HL-60 (cell line): ENCODE results near the gene IL2RA.

Experiments
- DNase-seq, 2 experiments: peaks; one replicate each; pipeline ENCODE4 v3.0.0-alpha.2; 2010 to 2020; ENCODE audit warnings: low read depth in 1 of 2, low spot score in 1 of 2
- H3K27ac ChIP-seq: fragments of 250-450 bp; sonication (Bioruptor Pico); replicated peaks from 2 replicates; pipeline ENCODE4 v1.5.1; 2020; ENCODE audit warnings: mild to moderate bottlenecking, moderate library complexity
- H3K27me3 ChIP-seq: fragments of 250-450 bp; sonication (Bioruptor Pico); 2 replicates; pipeline ENCODE4 v1.5.1; 2021; ENCODE audit warnings: mild to moderate bottlenecking, moderate library complexity; ENCODE audit not compliant: insufficient read depth, poor library complexity, severe bottlenecking
- H3K4me3 ChIP-seq: replicated peaks from 2 replicates; pipeline ENCODE4 v1.5.1; 2011; ENCODE audit warnings: mild to moderate bottlenecking, control low read depth, low read length; ENCODE audit not compliant: insufficient read depth
- GABPA ChIP-seq: IDR thresholded peaks from 2 replicates; pipeline ENCODE4 v1.6.1; 2012; ENCODE audit warnings: low read depth
- POLR2AphosphoS5 ChIP-seq: IDR thresholded peaks from 2 replicates; pipeline ENCODE4 v1.6.1; 2012; ENCODE audit warnings: low read depth
- SPI1 ChIP-seq: IDR thresholded peaks from 2 replicates; pipeline ENCODE4 v1.6.1; 2012; ENCODE audit warnings: low read depth, mild to moderate bottlenecking, borderline replicate concordance
- TF ChIP-seq, protein P1 (sequence below): IDR thresholded peaks from one replicate; pipeline ENCODE4 v1.5.1; 2011; ENCODE audit warnings: low read length, control low read depth, inconsistent platforms; ENCODE audit not compliant: insufficient read depth
- TF ChIP-seq, protein P2 (sequence below): IDR thresholded peaks from 2 replicates; pipeline ENCODE4 v1.6.1; 2012; ENCODE audit warnings: low read depth; ENCODE audit not compliant: insufficient replicate concordance

The IL2RA gene

DNA sequence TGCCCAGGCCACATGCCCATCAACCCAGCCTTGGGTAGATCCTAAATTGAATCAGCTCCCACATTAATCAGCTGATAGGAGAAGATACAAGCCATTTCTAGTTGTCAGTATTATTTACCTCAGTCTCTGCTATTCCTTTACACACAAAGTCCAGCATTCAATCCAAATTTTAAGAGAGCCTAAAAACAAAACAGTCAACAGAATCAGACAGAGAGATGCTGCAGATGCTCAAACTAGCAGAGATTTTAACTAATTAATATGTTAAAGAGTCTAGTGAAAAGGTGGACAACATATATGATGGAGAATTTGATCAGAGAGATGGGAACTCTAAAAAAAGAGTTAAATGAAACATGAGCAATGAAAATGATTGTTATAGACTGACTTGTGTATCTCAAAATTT lies 70.5 kb downstream of the IL2RA start:
- Histone ChIP-seq H3K27ac (no peak overlapping the region), H3K27me3 (no peaks in the 10 kb centered on the region), H3K4me3 (no peak overlapping the region)
- no peak for DNase-seq
- TF ChIP-seq GABPA = no peak
- TF ChIP-seq POLR2AphosphoS5 = no peak
- TF ChIP-seq, protein P1, sequence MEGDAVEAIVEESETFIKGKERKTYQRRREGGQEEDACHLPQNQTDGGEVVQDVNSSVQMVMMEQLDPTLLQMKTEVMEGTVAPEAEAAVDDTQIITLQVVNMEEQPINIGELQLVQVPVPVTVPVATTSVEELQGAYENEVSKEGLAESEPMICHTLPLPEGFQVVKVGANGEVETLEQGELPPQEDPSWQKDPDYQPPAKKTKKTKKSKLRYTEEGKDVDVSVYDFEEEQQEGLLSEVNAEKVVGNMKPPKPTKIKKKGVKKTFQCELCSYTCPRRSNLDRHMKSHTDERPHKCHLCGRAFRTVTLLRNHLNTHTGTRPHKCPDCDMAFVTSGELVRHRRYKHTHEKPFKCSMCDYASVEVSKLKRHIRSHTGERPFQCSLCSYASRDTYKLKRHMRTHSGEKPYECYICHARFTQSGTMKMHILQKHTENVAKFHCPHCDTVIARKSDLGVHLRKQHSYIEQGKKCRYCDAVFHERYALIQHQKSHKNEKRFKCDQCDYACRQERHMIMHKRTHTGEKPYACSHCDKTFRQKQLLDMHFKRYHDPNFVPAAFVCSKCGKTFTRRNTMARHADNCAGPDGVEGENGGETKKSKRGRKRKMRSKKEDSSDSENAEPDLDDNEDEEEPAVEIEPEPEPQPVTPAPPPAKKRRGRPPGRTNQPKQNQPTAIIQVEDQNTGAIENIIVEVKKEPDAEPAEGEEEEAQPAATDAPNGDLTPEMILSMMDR = no peak
- no peak for TF ChIP-seq SPI1
- TF ChIP-seq, protein P2, sequence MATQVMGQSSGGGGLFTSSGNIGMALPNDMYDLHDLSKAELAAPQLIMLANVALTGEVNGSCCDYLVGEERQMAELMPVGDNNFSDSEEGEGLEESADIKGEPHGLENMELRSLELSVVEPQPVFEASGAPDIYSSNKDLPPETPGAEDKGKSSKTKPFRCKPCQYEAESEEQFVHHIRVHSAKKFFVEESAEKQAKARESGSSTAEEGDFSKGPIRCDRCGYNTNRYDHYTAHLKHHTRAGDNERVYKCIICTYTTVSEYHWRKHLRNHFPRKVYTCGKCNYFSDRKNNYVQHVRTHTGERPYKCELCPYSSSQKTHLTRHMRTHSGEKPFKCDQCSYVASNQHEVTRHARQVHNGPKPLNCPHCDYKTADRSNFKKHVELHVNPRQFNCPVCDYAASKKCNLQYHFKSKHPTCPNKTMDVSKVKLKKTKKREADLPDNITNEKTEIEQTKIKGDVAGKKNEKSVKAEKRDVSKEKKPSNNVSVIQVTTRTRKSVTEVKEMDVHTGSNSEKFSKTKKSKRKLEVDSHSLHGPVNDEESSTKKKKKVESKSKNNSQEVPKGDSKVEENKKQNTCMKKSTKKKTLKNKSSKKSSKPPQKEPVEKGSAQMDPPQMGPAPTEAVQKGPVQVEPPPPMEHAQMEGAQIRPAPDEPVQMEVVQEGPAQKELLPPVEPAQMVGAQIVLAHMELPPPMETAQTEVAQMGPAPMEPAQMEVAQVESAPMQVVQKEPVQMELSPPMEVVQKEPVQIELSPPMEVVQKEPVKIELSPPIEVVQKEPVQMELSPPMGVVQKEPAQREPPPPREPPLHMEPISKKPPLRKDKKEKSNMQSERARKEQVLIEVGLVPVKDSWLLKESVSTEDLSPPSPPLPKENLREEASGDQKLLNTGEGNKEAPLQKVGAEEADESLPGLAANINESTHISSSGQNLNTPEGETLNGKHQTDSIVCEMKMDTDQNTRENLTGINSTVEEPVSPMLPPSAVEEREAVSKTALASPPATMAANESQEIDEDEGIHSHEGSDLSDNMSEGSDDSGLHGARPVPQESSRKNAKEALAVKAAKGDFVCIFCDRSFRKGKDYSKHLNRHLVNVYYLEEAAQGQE = no peak

DNA sequence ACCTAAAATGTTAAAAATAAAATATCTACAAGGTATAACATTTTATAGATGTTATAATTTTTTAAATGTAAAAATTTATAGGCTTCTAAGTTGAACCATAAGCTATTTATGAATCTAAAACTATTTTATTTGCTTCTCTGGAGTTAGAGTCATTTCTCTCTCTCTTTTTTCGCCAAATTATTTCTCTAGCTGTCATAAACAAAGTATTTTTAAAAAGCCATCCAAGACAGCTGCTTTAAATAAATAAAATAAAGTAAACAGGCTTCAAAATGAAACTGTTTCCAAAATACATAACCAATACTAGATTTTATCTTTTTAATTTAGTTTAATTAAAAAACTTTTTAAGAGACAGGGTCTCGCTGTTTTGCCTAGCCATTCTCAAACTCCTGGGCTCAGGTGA lies 72.4 kb downstream of the IL2RA start:
- no peak for DNase-seq
- H3K27ac ChIP-seq = no peak overlapping the region
- no peaks in the 10 kb centered on the region for H3K27me3 ChIP-seq
- no peak for TF ChIP-seq GABPA
- TF ChIP-seq, protein P2 = no peak
- no peak for TF ChIP-seq POLR2AphosphoS5
- TF ChIP-seq SPI1 = no peak
- TF ChIP-seq, protein P1 = no peak
- no peak overlapping the region for H3K4me3 ChIP-seq

DNA sequence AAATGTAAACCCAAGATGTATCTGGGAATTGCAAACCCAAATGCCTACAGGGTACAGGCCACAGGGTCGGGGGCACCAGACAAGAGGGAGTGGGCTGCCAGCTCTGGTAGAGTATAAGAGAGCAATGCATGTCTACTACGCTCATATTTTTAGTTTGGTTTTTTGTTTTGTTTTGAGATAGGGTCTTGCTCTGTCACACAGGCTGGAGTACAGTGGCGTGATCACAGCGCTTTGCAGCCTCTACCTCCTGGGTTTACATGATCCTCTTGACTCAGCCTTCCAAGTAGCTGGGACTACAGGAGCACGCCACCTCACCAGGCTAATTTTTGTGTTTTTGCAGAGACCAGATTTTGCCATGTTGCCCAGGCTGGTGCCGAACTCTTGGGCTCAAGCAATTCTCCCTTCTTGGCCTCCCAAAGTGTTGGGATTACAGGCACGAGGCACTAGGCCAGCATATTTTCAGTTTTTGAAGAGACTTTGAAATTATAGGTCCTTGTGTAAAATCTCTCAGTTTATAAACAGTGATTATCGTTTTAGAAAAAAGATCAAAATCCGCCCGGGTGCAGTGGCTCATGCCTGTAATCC lies 73.7 kb downstream of the IL2RA start:
- no peak for DNase-seq
- H3K4me3 ChIP-seq = no peak overlapping the region
- no peak overlapping the region for H3K27ac ChIP-seq
- TF ChIP-seq, protein P2 = no peak
- no peaks in the 10 kb centered on the region for H3K27me3 ChIP-seq

DNA sequence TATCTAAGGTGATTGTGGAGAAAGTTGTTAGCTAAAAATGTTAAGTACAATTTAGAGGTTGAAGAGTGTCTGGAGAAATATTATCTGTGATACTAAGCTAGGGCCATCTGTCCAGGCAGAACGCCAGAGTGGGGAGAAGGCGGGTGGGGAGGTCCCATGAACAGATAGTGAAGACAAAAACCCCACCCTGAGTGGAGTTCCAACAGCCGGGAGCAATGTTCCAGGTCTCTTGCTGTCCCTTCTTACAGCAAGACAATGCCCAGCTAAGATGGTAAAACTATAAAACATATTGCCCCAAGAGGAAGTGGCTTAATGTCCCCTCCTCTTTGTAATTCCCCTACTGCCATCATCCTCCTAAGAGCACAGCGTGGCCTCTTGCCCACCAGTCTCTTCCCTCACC lies 74.4 kb downstream of the IL2RA start:
- no peaks in the 10 kb centered on the region for H3K27me3 ChIP-seq
- DNase-seq = no peak
- TF ChIP-seq, protein P2 = no peak
- TF ChIP-seq, protein P1 = no peak
- TF ChIP-seq SPI1 = peak; percentile 23; the same call in 1 of the 2 replicates
- no peak for TF ChIP-seq POLR2AphosphoS5
- no peak overlapping the region for H3K4me3 ChIP-seq
- H3K27ac ChIP-seq = no peak overlapping the region
